ENCODE measurements around the gene CACNA1S.
A peak's percentile ranks its signal among the peaks of the same experiment; 100 is the strongest.

CACNA1S gene

GRCh38 chr1:201140235-201140940 is 28.2 kb upstream of the CACNA1S start:
- no peak for DNase-seq (ENCODE audit: low read depth)

DNA sequence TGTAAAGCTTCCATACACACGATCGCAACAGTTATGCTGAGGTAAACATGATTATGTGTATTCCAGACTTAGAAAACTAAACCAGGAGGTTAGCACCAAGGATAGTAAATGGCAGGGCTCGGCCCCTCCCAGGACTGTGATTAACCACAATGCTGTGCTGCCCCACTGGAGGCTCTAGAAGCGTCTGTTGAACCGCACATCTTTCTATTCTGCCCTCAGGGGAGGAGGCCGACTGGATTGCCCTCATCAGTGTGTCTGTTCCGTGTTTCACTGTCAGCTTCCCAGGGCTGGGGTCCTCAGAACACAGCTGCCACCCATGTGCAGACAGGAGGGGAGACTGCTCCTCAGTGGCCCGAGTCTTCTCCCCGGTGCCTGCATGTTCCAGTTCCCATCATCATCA is 27.5 kb upstream of the CACNA1S start:
- DNase-seq (ENCODE audit: low read depth): no peak

GRCh38 chr1:201139306-201139705 is 27.1 kb upstream of the CACNA1S start:
- no peak for DNase-seq (ENCODE audit: low read depth)

DNA sequence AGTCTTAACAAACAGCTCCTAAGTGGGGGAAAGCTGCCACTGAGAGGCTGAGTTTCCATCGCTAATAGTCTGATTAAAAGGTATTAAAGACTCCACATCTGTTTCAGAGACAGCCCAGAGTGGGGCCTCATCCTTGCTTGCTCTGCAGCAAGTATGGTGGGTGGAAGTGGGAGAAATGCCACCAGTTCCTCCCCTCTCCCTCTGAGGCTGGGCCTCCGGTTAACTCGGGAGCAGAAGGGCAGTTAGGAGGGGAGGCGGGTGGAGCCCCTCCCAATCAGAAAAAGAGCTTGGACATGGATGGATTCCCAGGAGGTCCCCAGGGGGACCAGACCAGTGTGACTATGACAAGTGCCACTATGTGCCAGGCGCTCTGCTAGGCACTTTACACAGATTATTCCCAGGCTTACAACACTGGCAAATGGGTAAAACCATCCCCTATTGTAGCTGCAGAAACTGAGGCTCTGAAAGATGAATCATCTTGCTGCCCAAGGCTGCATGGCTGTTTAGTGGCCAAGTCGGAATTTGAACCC is 26.1 kb upstream of the CACNA1S start:
- DNase-seq (ENCODE audit: low read depth): no peak

DNA sequence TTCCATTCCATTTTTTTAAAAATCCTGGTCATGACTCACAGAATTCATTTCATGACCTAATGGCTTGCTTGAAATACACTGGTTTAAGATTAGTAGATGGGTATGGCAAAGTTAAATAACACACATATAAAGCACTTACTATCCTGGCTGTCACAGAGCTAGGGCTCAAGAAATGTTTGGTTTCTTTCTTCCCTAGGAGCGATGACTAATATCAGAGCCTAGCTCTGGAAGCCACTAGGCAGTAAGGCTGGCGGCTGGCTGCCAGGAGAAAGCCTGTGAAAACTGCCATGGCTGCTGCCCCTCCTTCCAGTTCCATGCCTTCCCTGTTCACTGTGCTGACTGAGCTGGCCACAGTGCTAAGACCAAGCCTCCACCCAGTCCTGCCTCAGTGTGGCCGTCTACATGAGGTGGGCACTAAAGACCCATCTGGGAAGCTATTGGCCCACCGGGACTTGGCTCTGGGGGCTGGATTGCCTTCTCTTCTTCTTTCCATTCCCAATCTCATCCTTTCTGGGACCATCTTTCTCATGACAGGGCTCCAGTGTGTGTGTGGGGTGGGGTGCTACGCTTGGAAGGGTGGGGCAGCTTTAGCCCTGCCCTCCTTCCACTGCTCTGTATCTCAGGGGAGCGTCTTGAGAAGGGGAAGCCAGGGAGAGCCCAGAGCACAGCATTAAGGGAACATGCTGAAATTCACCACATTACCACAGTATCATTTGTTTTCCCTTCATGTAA is 25.5 kb upstream of the CACNA1S start:
- DNase-seq (ENCODE audit: low read depth): no peak

DNA sequence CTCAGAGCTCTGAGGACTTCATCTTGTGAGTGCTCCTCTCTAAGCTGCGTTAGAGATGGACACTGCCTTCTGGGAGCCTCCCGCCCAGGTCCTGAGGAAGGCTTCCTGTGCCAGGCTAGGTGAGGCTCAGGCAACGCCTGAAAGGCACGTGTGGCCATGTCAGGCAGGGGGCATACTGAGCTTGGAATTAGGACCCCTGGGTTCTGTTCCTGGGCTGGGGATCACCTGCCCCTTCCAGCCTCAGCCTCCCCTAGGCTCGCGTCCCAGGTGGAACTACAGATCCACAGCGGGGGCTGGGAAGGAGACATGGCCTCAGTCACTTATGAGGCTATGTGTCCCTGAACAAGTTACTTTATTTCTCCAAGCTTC is 24.8 kb upstream of the CACNA1S start:
- no peak for DNase-seq (ENCODE audit: low read depth)

GRCh38 chr1:201136355-201137023 is 24.3 kb upstream of the CACNA1S start:
- DNase-seq (ENCODE audit: low read depth): no peak

GRCh38 chr1:201134405-201134804 is 22.2 kb upstream of the CACNA1S start:
- no peak for DNase-seq (ENCODE audit: low read depth)

DNA sequence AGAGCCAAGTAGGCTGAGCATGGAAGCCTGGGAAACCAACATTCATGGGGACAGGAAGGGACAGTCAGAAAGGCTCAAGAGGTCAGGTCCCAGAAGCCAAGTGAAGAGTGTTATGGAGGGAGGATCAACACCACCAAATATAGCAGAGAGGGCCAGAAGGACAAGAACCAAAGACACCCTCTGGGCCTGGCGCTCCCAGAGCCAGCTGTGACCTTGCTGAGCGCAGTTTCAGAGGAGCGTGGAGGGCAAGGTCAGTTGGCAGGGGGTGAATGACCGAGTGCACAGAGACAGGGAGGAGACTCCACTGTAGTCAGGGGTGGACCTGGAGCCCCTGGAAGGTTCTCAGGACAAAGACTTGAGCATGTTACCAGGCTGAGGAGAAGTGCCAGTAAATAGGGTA is 19.2 kb upstream of the CACNA1S start:
- no peak for DNase-seq (ENCODE audit: low read depth)

DNA sequence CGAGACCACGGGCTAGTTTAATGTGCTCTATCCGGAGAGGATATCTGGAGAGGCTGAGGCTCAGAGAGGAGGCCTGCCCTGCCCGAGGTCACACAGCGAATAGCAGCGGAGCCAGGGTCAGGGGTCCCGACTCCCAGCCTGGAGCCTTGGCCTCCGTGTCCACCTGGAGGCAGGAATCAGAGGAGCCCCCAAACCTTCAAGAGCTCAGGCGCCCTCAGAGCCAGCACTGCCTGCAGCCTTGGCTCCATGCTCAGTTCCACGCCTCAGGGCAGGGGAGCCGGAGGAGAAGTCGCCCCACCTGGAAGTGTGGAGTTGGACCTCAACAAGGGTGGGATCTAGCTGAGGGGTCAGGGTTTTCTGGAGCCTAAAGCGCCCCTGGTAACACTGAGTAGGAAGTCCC is 16.7 kb upstream of the CACNA1S start:
- no peak for DNase-seq (ENCODE audit: low read depth)

GRCh38 chr1:201128476-201128875 is 16.2 kb upstream of the CACNA1S start:
- no peak for DNase-seq (ENCODE audit: low read depth)

DNA sequence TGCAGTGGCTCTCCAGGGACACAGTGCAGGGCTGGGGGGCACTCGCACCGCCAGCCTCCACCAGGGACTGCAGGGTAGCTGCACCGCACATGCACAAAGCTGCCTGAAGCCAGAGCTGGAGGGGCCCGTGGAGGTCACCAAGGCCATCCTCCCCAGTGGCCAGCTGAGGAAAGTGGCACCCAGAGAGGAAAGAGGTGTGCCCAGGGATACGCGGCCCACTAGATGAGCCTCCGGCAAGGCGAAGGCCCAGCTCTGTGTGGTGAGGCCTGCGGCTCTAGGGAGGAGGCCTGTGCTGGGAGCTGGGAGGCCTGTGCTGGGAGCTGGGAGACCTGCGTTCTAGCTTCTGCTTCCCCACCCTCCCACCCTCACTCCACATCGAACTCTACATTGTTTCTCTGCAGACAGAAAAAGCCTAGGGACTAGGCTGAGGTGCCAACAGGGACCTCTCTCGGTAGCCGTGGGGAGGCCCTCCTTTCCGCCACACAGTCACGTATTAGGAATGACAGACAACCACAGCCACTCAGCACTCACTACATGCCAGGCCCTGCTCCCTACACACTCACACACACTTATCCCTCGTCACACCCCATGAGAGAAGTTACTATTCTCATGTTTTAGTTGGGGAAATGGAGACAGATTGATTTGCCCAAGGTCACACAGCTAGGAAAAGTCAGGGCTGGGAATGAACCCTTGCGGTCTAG is 15.7 kb upstream of the CACNA1S start:
- DNase-seq (ENCODE audit: low read depth): no peak

GRCh38 chr1:201126832-201127754 is 14.9 kb upstream of the CACNA1S start, which contains the start of gene ASCL5:
TSS of gene ASCL5 (minus strand) at chr1:201127184. CDS start at chr1:201115372, 11,812 bp downstream.
- DNase-seq (ENCODE audit: low read depth): no peak

DNA sequence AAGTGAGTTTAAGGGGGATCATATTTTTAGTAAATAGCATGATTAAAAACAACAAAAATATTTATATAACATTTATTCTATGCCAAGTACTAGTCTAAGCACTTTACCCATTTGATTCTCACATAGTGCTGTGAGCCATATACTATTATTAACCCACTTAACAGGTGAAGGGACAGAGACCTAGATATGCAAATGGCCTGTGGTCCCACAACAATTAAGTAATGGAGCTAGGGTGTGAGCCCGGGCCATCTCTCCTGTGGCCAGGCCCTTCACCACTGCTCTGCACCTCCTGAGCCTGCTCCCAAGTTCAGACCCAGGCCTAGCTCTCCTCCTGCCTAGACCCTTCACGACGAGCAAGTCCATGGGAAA is 14.2 kb upstream of the CACNA1S start:
- no peak for DNase-seq (ENCODE audit: low read depth)

DNA sequence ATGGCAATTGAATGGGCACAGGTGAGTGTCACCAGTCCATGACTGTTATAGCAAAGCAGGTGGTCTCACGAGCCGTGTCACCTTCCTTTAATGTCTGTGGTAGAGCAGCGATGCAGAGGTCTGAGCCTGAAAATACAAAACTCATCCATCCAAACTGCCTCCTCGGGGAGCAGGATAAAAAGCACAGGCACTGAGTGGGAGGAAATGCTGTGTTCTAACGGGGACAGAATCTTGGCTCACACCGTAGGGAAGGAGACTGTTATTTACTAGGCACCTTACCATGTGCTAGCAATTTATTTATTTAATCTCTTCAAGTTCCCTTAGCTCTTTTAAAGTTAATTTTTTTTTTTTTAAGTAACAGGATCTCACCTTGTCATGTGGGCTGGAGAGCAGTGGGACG is 13.6 kb upstream of the CACNA1S start:
- DNase-seq (ENCODE audit: low read depth): no peak

DNA sequence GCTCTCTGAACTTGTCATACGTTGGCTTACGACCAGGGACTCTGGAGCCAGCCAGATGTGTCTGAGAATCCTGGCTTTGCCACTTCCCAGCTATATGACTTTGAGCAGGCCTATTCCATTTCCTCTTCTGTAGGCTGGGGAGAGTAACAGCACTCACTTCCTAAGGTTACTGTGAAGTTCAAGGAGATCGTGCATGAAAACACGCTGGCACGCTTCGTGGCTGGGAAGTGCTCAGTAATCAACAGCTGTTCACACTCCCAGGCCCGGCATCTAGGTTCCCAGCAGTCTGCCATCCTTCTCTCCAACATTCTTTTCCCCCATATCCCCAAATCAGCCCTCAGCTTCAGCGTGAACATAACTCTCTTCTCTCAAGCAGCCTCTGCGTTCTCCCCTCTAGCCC is 12.8 kb upstream of the CACNA1S start:
- DNase-seq (ENCODE audit: low read depth): no peak

- DNase-seq (ENCODE audit: low read depth): no peak
Measured at GRCh38 chr1:201123866-201124265, 11.6 kb upstream of the CACNA1S start.

GRCh38 chr1:201122321-201122957 is 10.2 kb upstream of the CACNA1S start:
- DNase-seq (ENCODE audit: low read depth): no peak

- DNase-seq (ENCODE audit: low read depth): peak; percentile 15
Measured at GRCh38 chr1:201119206-201120197, 7.3 kb upstream of the CACNA1S start.

- DNase-seq (ENCODE audit: low read depth): no peak
Measured at GRCh38 chr1:201116091-201116490, 3.9 kb upstream of the CACNA1S start.

All from activated T-helper 1 cell treated with Interleukin-2 at 50 U/mL for 16 hours (primary cell).